SK-N-SH treated with all-trans-retinoic acid at 6 μM for 48 hours (cell line): ENCODE results near the gene GFM2.

ENCODE experiments used
- ATAC-seq: fragments of 200-7000 bp; cut with Tn5 transposase; 3 replicates; pipeline ENCODE4 v1.9.1; 2020; ENCODE audit warnings: mild to moderate bottlenecking, moderate library complexity
- ARNTL ChIP-seq: fragments of 450-650 bp; formaldehyde crosslinking; IDR thresholded peaks from 2 replicates; pipeline ENCODE4 v1.5.0; 2020; ENCODE audit warnings: low read depth, mild to moderate bottlenecking, moderate library complexity, borderline replicate concordance
- BACH2 ChIP-seq: fragments of 250-450 bp; sonication (Bioruptor Pico); IDR thresholded peaks from 2 replicates; pipeline ENCODE4 v1.9.0; 2021; ENCODE audit warnings: mild to moderate bottlenecking, borderline replicate concordance
- CREB5 ChIP-seq: fragments of 250-450 bp; sonication (Bioruptor Pico); IDR thresholded peaks from 2 replicates; pipeline ENCODE4 v1.5.1; 2020; ENCODE audit warnings: low read depth, mild to moderate bottlenecking, moderate library complexity
- CSDC2 ChIP-seq: fragments of 250-450 bp; sonication (Bioruptor Pico); IDR thresholded peaks from 2 replicates; pipeline ENCODE4 v1.5.0; 2020; ENCODE audit warnings: mild to moderate bottlenecking, moderate library complexity
- CSRNP3 ChIP-seq: fragments of 250-450 bp; sonication (Bioruptor Pico); IDR thresholded peaks from 2 replicates; pipeline ENCODE4 v1.5.1; 2021; ENCODE audit warnings: mild to moderate bottlenecking, moderate library complexity
- ESRRG ChIP-seq: fragments of 250-450 bp; sonication (Bioruptor Pico); IDR thresholded peaks from 2 replicates; pipeline ENCODE4 v1.6.1; 2021; ENCODE audit warnings: mild to moderate bottlenecking
- GLIS3 ChIP-seq: fragments of 250-450 bp; sonication (Bioruptor Pico); IDR thresholded peaks from 2 replicates; pipeline ENCODE4 v1.5.0; 2020; ENCODE audit warnings: mild to moderate bottlenecking, moderate library complexity
- ISL1 ChIP-seq: fragments of 250-450 bp; sonication (Bioruptor Pico); IDR thresholded peaks from 2 replicates; pipeline ENCODE4 v2.1.2; 2022; ENCODE audit warnings: mild to moderate bottlenecking, moderate library complexity
- OSR1 ChIP-seq: fragments of 250-450 bp; sonication (Bioruptor Pico); IDR thresholded peaks from 2 replicates; pipeline ENCODE4 v1.8.0; 2022; ENCODE audit warnings: moderate library complexity, mild to moderate bottlenecking, inconsistent platforms
- POU6F1 ChIP-seq: fragments of 250-450 bp; sonication (Bioruptor Pico); IDR thresholded peaks from 2 replicates; pipeline ENCODE4 v1.8.0; 2021; ENCODE audit warnings: low read depth, mild to moderate bottlenecking, moderate library complexity, borderline replicate concordance
- PPARA ChIP-seq: fragments of 250-450 bp; sonication (Bioruptor Pico); IDR thresholded peaks from 2 replicates; pipeline ENCODE4 v1.5.0; 2020; ENCODE audit warnings: mild to moderate bottlenecking, borderline replicate concordance
- RARB ChIP-seq: fragments of 250-450 bp; sonication (Bioruptor Pico); IDR thresholded peaks from 2 replicates; pipeline ENCODE4 v1.8.0; 2021; ENCODE audit warnings: mild to moderate bottlenecking, moderate library complexity
- SNAI2 ChIP-seq: fragments of 250-450 bp; sonication (Bioruptor Pico); IDR thresholded peaks from 2 replicates; pipeline ENCODE4 v1.5.0; 2020; ENCODE audit warnings: mild to moderate bottlenecking, moderate library complexity
- TCF4 ChIP-seq: fragments of 250-450 bp; sonication (Bioruptor Pico); IDR thresholded peaks from 2 replicates; pipeline ENCODE4 v1.8.0; 2021; ENCODE audit warnings: mild to moderate bottlenecking, moderate library complexity, borderline replicate concordance
- TOX ChIP-seq: fragments of 250-450 bp; sonication (Bioruptor Pico); IDR thresholded peaks from 2 replicates; pipeline ENCODE4 v1.8.0; 2021; ENCODE audit warnings: mild to moderate bottlenecking, moderate library complexity, borderline replicate concordance
- ZC3H10 ChIP-seq: fragments of 250-450 bp; sonication (Bioruptor Pico); IDR thresholded peaks from 2 replicates; pipeline ENCODE4 v1.5.1; 2021; ENCODE audit warnings: mild to moderate bottlenecking, moderate library complexity
- ZFP30 ChIP-seq: fragments of 450-650 bp; formaldehyde crosslinking; IDR thresholded peaks from 2 replicates; pipeline ENCODE4 v1.5.0; 2022; ENCODE audit warnings: mild to moderate bottlenecking, moderate library complexity
- ZNF565 ChIP-seq: fragments of 450-650 bp; formaldehyde crosslinking; conservative IDR thresholded peaks from 2 replicates; pipeline ENCODE4 v1.5.0; 2020; ENCODE audit warnings: low read depth, mild to moderate bottlenecking, moderate library complexity
- ZNF8 ChIP-seq: fragments of 450-650 bp; formaldehyde crosslinking; IDR thresholded peaks from 2 replicates; pipeline ENCODE4 v1.5.0; 2020; ENCODE audit warnings: mild to moderate bottlenecking, moderate library complexity
- TF ChIP-seq, protein P1 (sequence below): fragments of 250-450 bp; sonication (Bioruptor Pico); IDR thresholded peaks from 2 replicates; pipeline ENCODE4 v1.5.0; 2020; ENCODE audit warnings: mild to moderate bottlenecking, moderate library complexity
- TF ChIP-seq, protein P2 (sequence below): fragments of 250-450 bp; sonication (Bioruptor Pico); IDR thresholded peaks from 2 replicates; pipeline ENCODE4 v1.8.0; 2020; ENCODE audit warnings: mild to moderate bottlenecking, moderate library complexity, borderline replicate concordance

The GFM2 gene

DNA sequence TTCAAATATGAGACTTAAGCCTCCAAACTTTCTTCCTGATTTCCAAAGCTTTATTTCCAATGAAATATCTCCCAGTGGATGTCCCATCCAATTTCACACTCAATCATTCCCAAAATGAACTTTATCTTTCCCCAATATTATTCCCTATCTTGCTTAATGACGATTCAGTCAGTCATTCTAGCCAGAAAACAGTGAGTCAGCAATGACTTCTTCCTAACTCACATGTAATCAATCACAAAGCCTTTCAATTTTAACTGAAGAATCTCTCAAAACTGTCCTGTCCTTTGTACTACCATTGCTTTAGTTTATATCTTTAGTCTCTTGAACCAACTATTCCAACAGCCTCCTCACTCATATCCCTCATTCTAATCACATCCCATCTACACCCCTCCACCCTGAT, 35.0 kb upstream of the GFM2 start:
- no peak for ATAC-seq
- TF ChIP-seq BACH2 (CRISPR knock-in tag), result no peak
- no peak for TF ChIP-seq RARB (CRISPR knock-in tag)
- no peak for TF ChIP-seq CSRNP3
- TF ChIP-seq, protein P1, sequence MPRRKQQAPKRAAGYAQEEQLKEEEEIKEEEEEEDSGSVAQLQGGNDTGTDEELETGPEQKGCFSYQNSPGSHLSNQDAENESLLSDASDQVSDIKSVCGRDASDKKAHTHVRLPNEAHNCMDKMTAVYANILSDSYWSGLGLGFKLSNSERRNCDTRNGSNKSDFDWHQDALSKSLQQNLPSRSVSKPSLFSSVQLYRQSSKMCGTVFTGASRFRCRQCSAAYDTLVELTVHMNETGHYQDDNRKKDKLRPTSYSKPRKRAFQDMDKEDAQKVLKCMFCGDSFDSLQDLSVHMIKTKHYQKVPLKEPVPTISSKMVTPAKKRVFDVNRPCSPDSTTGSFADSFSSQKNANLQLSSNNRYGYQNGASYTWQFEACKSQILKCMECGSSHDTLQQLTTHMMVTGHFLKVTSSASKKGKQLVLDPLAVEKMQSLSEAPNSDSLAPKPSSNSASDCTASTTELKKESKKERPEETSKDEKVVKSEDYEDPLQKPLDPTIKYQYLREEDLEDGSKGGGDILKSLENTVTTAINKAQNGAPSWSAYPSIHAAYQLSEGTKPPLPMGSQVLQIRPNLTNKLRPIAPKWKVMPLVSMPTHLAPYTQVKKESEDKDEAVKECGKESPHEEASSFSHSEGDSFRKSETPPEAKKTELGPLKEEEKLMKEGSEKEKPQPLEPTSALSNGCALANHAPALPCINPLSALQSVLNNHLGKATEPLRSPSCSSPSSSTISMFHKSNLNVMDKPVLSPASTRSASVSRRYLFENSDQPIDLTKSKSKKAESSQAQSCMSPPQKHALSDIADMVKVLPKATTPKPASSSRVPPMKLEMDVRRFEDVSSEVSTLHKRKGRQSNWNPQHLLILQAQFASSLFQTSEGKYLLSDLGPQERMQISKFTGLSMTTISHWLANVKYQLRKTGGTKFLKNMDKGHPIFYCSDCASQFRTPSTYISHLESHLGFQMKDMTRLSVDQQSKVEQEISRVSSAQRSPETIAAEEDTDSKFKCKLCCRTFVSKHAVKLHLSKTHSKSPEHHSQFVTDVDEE (CRISPR knock-in tag), result no peak
- TF ChIP-seq CSDC2 (CRISPR knock-in tag), result no peak
- TF ChIP-seq CREB5 (CRISPR knock-in tag), result no peak
- TF ChIP-seq ARNTL (CRISPR knock-in tag), result no peak
- TF ChIP-seq PPARA (CRISPR knock-in tag), result no peak
- no peak for TF ChIP-seq SNAI2 (CRISPR knock-in tag)
- TF ChIP-seq, protein P2, sequence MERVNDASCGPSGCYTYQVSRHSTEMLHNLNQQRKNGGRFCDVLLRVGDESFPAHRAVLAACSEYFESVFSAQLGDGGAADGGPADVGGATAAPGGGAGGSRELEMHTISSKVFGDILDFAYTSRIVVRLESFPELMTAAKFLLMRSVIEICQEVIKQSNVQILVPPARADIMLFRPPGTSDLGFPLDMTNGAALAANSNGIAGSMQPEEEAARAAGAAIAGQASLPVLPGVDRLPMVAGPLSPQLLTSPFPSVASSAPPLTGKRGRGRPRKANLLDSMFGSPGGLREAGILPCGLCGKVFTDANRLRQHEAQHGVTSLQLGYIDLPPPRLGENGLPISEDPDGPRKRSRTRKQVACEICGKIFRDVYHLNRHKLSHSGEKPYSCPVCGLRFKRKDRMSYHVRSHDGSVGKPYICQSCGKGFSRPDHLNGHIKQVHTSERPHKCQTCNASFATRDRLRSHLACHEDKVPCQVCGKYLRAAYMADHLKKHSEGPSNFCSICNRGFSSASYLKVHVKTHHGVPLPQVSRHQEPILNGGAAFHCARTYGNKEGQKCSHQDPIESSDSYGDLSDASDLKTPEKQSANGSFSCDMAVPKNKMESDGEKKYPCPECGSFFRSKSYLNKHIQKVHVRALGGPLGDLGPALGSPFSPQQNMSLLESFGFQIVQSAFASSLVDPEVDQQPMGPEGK, result no peak
- TF ChIP-seq OSR1 (CRISPR knock-in tag), result no peak
- TF ChIP-seq ZNF8 (CRISPR knock-in tag), result no peak
- TF ChIP-seq ESRRG (CRISPR knock-in tag), result no peak
- TF ChIP-seq GLIS3 (CRISPR knock-in tag), result no peak
- TF ChIP-seq POU6F1 (CRISPR knock-in tag), result no peak
- no peak for TF ChIP-seq ZFP30 (CRISPR knock-in tag)
- TF ChIP-seq ZNF565 (CRISPR knock-in tag), result no peak
- TF ChIP-seq TOX (CRISPR knock-in tag), result no peak
- TF ChIP-seq TCF4, result no peak
- TF ChIP-seq ISL1, result no peak

- no peak for ATAC-seq
- no peak for TF ChIP-seq ZC3H10 (CRISPR knock-in tag)
- no peak for TF ChIP-seq BACH2 (CRISPR knock-in tag)
- no peak for TF ChIP-seq SNAI2 (CRISPR knock-in tag)
- TF ChIP-seq CSRNP3, result no peak
- TF ChIP-seq GLIS3 (CRISPR knock-in tag), result no peak
- TF ChIP-seq ZNF565 (CRISPR knock-in tag), result no peak
- TF ChIP-seq RARB (CRISPR knock-in tag), result no peak
- TF ChIP-seq POU6F1 (CRISPR knock-in tag), result no peak
These were observed 34.3 kb upstream of the GFM2 start for GRCh38 chr5:74801197-74801596.
